H1 (cell line): ENCODE results near the gene TPM2. TPM values are rescaled to one million over a fixed set of nuclear protein-coding genes. Genes with fewer than 3 reads are reported as not detected.

Source experiments
- PHF8 ChIP-seq: fragments of 200-600 bp; sonication (generic); conservative IDR thresholded peaks from 2 replicates; pipeline ENCODE4 v1.7.1; 2012; ENCODE audit warnings: low read depth, mild to moderate bottlenecking, inconsistent platforms, low read length, moderate library complexity
- RXRA ChIP-seq: IDR thresholded peaks from 2 replicates; pipeline ENCODE4 v1.6.1; 2011; ENCODE audit warnings: low read depth, mild to moderate bottlenecking, low read length, moderate library complexity; ENCODE audit not compliant: insufficient read depth
- TAF1 ChIP-seq: IDR thresholded peaks from 2 replicates; pipeline ENCODE4 v1.6.1; 2011; ENCODE audit warnings: mild to moderate bottlenecking, low read depth, low read length
- polyA plus RNA-seq, 7 experiments: library from polyadenylated mRNA; depleted of rRNA in 3 of 7; stranded (reverse) in 5 of 7; unstranded in 2 of 7; fragments of >200 nt in 5 of 7; fragments of 200-250 nt in 2 of 7; gene quantifications; 1 replicate in 5 of 7; 2 replicates in 1 of 7; 4 replicates in 1 of 7; pipeline versions ENCODE4 v1.2.1 to v1.2.3, GENCODE V29; 2011 to 2013; ENCODE audit warnings: missing spikeins in 2 of 7, mixed read lengths in 2 of 7
- total RNA-seq: library from RNA; stranded (reverse); fragmentation: NEBNext Ultra II Directional; extraction: Animal tissue kit (Norgen Biotek cat#: 25700); gene quantifications from 2 replicates; pipeline ENCODE4 v1.2.1, GENCODE V29; 2021
- TF ChIP-seq, protein P1 (sequence below): fragments of 300-600 bp; sonication (generic); IDR thresholded peaks from 2 replicates; pipeline ENCODE4 v1.7.1; 2012; ENCODE audit warnings: low read length, moderate library complexity, mild to moderate bottlenecking, inconsistent platforms; ENCODE audit not compliant: insufficient replicate concordance
- TF ChIP-seq, protein P2 (sequence below): IDR thresholded peaks from 2 replicates; pipeline ENCODE4 v1.6.1; 2011; ENCODE audit warnings: low read length, improper control_type of control experiment

TPM2 gene
- total and polyA plus RNA-seq, 2 of the 8 experiments (the other 6 are each of a cell fraction or from before 2014, with no cell fraction given) = 62.5 to 181 TPM

DNA sequence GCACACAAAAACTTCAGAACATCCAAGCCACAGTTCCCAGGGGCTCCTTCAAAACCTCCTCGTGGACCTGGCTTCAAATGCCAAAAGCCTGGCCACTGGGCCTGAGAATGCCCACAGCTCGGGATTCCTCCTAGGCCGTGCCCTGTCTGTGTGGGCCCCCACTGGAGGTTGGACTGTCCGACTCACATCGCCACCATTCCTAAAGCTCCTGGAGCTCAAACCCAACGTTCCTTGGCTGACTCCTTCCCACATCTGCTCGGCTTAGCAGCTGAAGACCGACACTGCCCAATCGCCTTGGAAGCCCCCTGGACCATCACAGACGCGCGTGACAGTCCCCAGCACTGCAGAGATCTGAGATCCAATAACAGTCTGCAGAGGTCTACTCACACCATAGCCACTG, 46.7 kb downstream of the TPM2 start (continued):
- TF ChIP-seq, protein P1, sequence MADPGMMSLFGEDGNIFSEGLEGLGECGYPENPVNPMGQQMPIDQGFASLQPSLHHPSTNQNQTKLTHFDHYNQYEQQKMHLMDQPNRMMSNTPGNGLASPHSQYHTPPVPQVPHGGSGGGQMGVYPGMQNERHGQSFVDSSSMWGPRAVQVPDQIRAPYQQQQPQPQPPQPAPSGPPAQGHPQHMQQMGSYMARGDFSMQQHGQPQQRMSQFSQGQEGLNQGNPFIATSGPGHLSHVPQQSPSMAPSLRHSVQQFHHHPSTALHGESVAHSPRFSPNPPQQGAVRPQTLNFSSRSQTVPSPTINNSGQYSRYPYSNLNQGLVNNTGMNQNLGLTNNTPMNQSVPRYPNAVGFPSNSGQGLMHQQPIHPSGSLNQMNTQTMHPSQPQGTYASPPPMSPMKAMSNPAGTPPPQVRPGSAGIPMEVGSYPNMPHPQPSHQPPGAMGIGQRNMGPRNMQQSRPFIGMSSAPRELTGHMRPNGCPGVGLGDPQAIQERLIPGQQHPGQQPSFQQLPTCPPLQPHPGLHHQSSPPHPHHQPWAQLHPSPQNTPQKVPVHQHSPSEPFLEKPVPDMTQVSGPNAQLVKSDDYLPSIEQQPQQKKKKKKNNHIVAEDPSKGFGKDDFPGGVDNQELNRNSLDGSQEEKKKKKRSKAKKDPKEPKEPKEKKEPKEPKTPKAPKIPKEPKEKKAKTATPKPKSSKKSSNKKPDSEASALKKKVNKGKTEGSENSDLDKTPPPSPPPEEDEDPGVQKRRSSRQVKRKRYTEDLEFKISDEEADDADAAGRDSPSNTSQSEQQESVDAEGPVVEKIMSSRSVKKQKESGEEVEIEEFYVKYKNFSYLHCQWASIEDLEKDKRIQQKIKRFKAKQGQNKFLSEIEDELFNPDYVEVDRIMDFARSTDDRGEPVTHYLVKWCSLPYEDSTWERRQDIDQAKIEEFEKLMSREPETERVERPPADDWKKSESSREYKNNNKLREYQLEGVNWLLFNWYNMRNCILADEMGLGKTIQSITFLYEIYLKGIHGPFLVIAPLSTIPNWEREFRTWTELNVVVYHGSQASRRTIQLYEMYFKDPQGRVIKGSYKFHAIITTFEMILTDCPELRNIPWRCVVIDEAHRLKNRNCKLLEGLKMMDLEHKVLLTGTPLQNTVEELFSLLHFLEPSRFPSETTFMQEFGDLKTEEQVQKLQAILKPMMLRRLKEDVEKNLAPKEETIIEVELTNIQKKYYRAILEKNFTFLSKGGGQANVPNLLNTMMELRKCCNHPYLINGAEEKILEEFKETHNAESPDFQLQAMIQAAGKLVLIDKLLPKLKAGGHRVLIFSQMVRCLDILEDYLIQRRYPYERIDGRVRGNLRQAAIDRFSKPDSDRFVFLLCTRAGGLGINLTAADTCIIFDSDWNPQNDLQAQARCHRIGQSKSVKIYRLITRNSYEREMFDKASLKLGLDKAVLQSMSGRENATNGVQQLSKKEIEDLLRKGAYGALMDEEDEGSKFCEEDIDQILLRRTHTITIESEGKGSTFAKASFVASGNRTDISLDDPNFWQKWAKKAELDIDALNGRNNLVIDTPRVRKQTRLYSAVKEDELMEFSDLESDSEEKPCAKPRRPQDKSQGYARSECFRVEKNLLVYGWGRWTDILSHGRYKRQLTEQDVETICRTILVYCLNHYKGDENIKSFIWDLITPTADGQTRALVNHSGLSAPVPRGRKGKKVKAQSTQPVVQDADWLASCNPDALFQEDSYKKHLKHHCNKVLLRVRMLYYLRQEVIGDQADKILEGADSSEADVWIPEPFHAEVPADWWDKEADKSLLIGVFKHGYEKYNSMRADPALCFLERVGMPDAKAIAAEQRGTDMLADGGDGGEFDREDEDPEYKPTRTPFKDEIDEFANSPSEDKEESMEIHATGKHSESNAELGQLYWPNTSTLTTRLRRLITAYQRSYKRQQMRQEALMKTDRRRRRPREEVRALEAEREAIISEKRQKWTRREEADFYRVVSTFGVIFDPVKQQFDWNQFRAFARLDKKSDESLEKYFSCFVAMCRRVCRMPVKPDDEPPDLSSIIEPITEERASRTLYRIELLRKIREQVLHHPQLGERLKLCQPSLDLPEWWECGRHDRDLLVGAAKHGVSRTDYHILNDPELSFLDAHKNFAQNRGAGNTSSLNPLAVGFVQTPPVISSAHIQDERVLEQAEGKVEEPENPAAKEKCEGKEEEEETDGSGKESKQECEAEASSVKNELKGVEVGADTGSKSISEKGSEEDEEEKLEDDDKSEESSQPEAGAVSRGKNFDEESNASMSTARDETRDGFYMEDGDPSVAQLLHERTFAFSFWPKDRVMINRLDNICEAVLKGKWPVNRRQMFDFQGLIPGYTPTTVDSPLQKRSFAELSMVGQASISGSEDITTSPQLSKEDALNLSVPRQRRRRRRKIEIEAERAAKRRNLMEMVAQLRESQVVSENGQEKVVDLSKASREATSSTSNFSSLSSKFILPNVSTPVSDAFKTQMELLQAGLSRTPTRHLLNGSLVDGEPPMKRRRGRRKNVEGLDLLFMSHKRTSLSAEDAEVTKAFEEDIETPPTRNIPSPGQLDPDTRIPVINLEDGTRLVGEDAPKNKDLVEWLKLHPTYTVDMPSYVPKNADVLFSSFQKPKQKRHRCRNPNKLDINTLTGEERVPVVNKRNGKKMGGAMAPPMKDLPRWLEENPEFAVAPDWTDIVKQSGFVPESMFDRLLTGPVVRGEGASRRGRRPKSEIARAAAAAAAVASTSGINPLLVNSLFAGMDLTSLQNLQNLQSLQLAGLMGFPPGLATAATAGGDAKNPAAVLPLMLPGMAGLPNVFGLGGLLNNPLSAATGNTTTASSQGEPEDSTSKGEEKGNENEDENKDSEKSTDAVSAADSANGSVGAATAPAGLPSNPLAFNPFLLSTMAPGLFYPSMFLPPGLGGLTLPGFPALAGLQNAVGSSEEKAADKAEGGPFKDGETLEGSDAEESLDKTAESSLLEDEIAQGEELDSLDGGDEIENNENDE = no peak
- TF ChIP-seq, protein P2, sequence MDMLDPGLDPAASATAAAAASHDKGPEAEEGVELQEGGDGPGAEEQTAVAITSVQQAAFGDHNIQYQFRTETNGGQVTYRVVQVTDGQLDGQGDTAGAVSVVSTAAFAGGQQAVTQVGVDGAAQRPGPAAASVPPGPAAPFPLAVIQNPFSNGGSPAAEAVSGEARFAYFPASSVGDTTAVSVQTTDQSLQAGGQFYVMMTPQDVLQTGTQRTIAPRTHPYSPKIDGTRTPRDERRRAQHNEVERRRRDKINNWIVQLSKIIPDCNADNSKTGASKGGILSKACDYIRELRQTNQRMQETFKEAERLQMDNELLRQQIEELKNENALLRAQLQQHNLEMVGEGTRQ = no peak
- TF ChIP-seq TAF1 = no peak
- no peak for TF ChIP-seq RXRA
- TF ChIP-seq PHF8 = no peak
- TF ChIP-seq, all 59 proteins: peak for 0
